IgD-negative memory B cell (primary cell): Measurements from ENCODE around the gene PALLD. TPM values are rescaled to one million over a fixed set of nuclear protein-coding genes. Genes with fewer than 3 reads are reported as not detected.

Experiments used
- H3K27ac Mint-ChIP-seq, 3 donors: one replicate each; pipeline ENCODE4 v1.8.0; 2020 to 2022; ENCODE audit warnings: mild to moderate bottlenecking in 3 of 3, mixed read lengths in 3 of 3, moderate library complexity in 1 of 3
- H3K27me3 Mint-ChIP-seq: one replicate; pipeline ENCODE4 v1.8.0; 2021; ENCODE audit warnings: mixed read lengths
- H3K36me3 Mint-ChIP-seq: one replicate; pipeline ENCODE4 v1.8.0; 2020; ENCODE audit warnings: mild to moderate bottlenecking, mixed read lengths
- H3K4me1 Mint-ChIP-seq, 3 donors: one replicate each; pipeline ENCODE4 v1.8.0; 2020 to 2022; ENCODE audit warnings: mixed read lengths in 3 of 3, mild to moderate bottlenecking in 1 of 3
- H3K4me3 Mint-ChIP-seq, 4 donors: one replicate each; pipeline ENCODE4 v1.8.0; 2020 to 2022; ENCODE audit warnings: mild to moderate bottlenecking in 4 of 4, mixed read lengths in 4 of 4, moderate library complexity in 3 of 4
- H3K9me3 Mint-ChIP-seq, 3 donors: one replicate each; pipeline ENCODE4 v1.8.0; 2020 to 2021; ENCODE audit warnings: mixed read lengths in 3 of 3, mild to moderate bottlenecking in 1 of 3
- polyA plus RNA-seq: library from polyadenylated mRNA; unstranded; fragments of 300-500 nt; fragmentation: Illumina TruSeq; gene quantifications from one replicate; pipeline ENCODE4 v1.2.3, GENCODE V29; 2021

PALLD gene
- polyA plus RNA-seq, 1 donor from 2014 or later: 0.31 TPM

DNA sequence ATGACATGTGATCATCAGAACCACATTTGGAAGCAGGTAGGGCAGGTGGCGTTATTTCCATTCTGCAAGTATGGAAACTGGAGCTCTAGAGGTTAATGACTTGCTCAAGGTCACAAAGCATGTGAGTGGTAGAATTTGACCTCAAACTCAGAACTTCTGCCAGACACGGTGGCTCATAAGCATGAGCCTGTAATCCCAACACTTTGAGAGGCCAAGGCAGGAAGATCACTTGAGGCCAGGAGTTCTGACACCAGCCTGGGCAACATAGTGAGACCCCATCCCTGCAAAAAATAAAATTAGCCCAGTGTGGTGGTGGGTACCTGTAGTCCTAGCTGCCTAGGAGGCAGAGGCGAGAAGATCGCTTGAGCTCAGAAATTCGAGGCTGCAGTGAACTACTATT, 139.2 kb downstream of the PALLD start:
- Mint-ChIP-seq H3K27me3 (peaks cover 30% of the 10 kb centered on the region), H3K9me3 (no peaks in the 10 kb centered on the region), H3K27ac (no peak overlapping the region), H3K4me1 (peaks cover 0 to 2% (median 2%) of the 10 kb centered on the region in 3 donors), H3K36me3 (no peaks in the 10 kb centered on the region), H3K4me3 (no peak overlapping the region)

DNA sequence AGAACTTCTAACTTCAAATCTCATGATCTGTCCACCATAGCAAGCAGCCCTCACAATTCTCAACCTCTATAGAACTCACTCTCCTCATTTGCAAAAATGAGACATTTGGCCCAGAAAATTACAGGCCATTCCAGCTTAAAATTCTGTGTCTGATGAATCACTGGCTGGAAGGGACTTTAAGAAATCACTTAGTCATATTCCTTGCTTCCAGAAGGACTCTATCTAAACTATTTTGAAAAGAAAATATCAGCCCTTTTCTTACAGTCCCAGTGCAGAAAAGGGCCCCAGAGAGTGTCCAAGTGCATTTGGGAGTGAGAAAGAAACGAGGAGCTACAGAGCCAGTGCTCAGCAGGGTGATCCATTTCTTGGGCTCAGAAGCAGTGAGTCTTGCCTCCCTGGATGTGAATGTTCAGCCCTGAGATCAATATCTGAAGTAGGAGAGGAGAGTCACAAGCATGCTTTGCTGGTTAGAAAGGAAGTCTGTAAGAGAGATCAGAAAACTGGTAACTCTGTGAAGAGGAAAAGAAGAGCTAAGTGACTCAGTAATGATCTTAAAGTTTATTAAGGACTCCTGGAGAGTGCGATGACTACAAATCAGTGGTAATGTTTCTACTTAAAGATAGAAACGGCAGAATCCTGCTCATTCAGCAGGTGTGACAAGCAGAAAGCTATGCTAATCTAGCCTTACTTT, 139.8 kb downstream of the PALLD start:
- Mint-ChIP-seq H3K36me3 (no peaks in the 10 kb centered on the region), H3K27me3 (peaks cover 26% of the 10 kb centered on the region), H3K27ac (no peak overlapping the region), H3K4me3 (no peak overlapping the region), H3K4me1 (peaks cover 0 to 2% (median 2%) of the 10 kb centered on the region in 3 donors), H3K9me3 (no peaks in the 10 kb centered on the region)

DNA sequence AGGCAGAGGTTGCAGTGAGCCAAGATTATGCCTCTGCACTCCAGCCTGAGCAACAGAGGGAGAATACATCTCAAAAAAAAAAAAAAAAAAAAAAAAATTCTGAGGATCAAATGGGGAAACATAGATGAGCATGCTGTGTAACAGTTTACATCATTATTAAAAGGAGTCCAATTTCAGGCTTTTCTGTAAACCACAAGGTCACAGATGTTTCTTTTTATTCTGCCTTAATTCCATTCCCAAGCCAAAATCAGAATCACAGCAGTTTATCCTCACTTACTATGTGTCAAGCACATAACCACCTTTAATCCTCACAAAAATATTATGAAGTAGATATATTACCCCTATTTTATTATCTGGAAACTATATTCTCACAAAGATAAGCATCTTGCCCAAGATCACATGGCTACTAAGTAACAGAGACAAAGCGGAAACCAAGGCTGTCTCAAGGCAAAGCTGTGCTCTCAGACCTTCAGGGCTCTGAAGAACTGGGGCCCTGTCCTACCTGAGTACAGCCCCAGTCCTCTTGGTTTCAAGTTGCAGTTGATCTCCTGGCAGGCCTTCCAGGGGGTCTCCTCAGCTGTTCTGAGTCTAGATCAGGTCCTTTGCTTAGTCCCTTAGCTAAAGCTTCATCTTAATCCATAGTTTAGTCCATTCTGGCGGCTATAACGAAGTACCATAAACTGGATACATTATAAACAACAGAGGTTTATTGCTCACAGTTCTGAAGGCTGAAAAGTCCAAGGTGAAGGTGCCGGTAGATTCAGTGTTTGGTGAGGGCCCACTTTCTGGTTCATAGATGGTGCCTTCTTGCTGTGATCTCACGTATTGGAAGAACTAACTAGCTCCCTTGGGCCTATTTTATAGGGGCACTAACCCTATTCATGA, 141.3 kb downstream of the PALLD start:
- peaks cover 16% of the 10 kb centered on the region for H3K27me3 Mint-ChIP-seq
- no peaks in the 10 kb centered on the region for H3K36me3 Mint-ChIP-seq
- H3K4me1 Mint-ChIP-seq: no peaks in the 10 kb centered on the region
- H3K9me3 Mint-ChIP-seq: no peaks in the 10 kb centered on the region
- no peak overlapping the region for H3K27ac Mint-ChIP-seq
- H3K4me3 Mint-ChIP-seq: no peak overlapping the region

DNA sequence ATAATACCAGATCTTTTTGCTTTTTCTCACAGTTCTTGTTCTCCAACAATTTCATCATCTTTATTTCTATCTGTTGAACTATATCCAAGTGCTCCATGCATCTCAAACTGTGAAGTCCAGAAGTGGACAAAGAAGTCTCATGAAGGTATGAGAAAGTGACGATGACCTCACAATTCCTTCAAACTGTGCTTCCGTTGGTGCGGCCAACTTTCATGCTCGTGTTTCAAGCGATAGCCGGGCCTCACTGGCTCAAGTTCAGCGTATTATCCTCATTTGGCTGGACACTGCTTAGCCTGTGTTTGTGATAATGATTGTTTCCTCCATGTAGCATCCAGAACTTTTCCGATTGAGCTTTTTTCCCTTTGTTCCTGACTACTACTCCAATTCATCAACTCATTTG, 143.1 kb downstream of the PALLD start:
- Mint-ChIP-seq H3K9me3 (no peaks in the 10 kb centered on the region), H3K27ac (no peak overlapping the region), H3K4me3 (no peak overlapping the region), H3K4me1 (no peaks in the 10 kb centered on the region), H3K36me3 (no peaks in the 10 kb centered on the region), H3K27me3 (peaks cover 4% of the 10 kb centered on the region)

DNA sequence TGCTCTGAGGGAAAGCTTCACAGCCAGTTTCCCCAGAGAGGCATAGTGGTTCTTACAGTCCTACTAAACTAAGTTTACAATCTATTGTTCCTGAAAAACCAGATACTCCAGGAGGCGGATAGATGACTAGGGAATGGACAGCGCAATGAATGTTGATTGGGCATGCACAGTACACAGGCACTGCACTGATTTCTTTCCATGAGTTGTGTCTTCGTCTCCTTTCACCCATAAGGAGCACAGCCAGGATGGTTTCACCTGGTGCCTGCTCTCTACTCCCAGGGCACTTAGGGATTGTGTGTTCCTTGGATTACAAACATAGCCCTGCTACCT, 144.9 kb downstream of the PALLD start:
- no peak overlapping the region for H3K27ac Mint-ChIP-seq
- no peaks in the 10 kb centered on the region for H3K4me1 Mint-ChIP-seq
- no peaks in the 10 kb centered on the region for H3K27me3 Mint-ChIP-seq
- no peak overlapping the region for H3K4me3 Mint-ChIP-seq
- no peaks in the 10 kb centered on the region for H3K9me3 Mint-ChIP-seq
- H3K36me3 Mint-ChIP-seq: no peaks in the 10 kb centered on the region

DNA sequence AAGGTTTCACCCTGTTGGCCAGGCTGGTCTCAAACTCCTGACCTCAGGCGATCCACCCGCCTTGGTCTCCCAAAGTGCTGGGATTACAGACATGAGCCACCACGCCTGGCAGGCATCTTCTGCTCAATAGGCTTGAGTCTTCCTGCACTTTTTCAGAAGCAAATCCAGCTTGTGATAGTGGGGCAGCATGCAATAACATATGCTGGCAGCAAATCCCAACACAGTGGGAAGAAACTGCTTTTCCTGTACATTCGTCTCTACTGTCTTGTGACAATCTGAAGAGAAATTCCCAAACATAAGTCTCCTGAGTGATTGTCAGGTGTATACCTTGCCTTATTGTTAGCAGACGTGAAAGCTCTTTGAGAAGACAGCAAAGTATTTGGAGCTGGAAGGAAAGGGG, 145.7 kb downstream of the PALLD start:
- Mint-ChIP-seq H3K27ac (no peak overlapping the region), H3K4me1 (no peaks in the 10 kb centered on the region), H3K27me3 (no peaks in the 10 kb centered on the region), H3K4me3 (no peak overlapping the region), H3K36me3 (no peaks in the 10 kb centered on the region), H3K9me3 (no peaks in the 10 kb centered on the region)

DNA sequence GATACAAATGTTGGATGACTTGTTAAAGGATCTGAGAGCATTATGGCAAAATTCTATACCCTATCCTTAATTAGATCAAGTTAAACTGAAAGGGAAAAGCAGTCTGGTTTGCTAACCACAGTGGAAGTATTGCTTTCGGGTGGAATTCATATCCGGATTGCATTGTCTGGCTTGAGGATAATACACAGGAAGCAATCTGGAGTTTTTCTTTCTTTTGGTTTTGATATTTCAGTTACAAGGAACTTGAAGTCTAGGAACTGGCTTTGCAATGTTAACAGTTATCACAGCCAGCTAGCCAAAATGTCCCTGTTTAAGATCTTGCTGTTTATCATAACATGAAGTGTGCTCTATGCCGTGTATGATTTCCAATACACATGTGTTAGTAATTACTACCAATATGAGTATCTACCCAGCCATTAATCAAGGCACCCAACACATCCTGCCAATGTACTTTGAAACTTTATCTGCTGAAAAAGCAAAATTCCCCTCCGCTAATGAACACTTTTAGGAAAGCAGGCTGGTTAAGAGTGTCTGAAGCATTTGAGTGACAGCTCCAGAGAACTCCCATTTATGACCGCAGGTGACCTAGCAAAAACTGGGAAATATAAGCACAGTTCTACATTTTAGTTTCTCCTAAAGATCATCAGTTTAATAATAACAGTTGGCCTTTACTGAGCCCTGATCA, 146.4 kb downstream of the PALLD start:
- no peaks in the 10 kb centered on the region for H3K9me3 Mint-ChIP-seq
- H3K4me1 Mint-ChIP-seq: no peaks in the 10 kb centered on the region
- H3K4me3 Mint-ChIP-seq: no peak overlapping the region
- no peak overlapping the region for H3K27ac Mint-ChIP-seq
- H3K27me3 Mint-ChIP-seq: no peaks in the 10 kb centered on the region
- no peaks in the 10 kb centered on the region for H3K36me3 Mint-ChIP-seq

DNA sequence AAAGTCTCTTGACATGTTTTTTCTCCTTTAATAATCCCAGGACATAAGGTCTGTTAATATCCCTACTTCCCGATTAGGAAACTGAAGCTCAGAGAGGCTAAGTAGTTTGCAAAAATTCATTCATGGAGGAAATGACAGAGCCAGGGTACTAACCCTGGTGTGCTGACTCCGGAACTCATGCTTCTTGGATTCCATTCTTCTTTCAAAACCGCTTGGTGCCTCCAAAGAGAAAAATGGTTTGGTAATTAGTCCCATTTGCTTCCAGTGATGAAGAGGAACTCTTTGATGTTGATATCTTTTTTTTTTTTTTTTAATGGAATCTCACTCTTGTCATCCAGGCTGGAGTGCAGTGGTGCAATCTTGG, 146.9 kb downstream of the PALLD start:
- H3K27ac Mint-ChIP-seq: no peak overlapping the region
- H3K27me3 Mint-ChIP-seq: no peaks in the 10 kb centered on the region
- H3K9me3 Mint-ChIP-seq: no peaks in the 10 kb centered on the region
- no peaks in the 10 kb centered on the region for H3K4me1 Mint-ChIP-seq
- no peak overlapping the region for H3K4me3 Mint-ChIP-seq
- H3K36me3 Mint-ChIP-seq: no peaks in the 10 kb centered on the region

DNA sequence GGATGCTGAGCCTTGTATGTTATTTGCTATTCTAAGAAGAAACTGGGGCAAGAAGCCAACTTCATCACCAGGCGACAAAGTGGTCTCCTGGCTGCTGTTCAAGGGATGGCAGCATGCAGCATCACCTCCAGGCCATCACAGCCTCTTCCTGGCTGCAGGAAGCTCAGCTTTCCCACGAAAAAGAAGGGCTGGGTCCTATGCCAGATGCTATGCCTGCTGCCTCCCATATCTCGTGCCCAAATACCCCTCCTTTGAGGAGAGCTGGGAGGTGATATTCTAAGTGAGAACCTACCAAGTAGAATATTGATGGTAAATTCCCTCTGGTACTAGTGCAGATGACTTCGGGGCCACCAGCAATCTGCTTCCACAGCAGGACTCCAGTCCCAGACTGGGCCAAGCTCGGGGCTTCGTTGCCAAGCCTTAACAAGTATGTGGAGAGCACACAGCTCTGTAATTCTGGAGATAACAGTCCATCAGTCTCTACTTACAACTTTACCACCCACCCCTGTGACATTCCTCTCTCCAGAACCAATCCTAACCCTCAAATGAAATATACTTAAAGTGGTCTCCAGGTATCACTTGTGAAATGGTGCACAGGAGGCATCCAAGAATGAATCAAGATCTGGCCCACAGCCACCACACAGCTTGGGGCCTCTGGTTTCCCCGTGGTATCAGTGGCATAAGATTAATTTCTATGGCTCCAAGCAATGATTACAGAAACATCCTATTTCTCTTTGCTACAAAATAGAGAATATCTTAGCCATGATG, 149.3 kb downstream of the PALLD start:
- no peak overlapping the region for H3K27ac Mint-ChIP-seq
- H3K4me1 Mint-ChIP-seq: no peaks in the 10 kb centered on the region
- no peaks in the 10 kb centered on the region for H3K36me3 Mint-ChIP-seq
- no peaks in the 10 kb centered on the region for H3K9me3 Mint-ChIP-seq
- H3K4me3 Mint-ChIP-seq: no peak overlapping the region
- H3K27me3 Mint-ChIP-seq: no peaks in the 10 kb centered on the region

DNA sequence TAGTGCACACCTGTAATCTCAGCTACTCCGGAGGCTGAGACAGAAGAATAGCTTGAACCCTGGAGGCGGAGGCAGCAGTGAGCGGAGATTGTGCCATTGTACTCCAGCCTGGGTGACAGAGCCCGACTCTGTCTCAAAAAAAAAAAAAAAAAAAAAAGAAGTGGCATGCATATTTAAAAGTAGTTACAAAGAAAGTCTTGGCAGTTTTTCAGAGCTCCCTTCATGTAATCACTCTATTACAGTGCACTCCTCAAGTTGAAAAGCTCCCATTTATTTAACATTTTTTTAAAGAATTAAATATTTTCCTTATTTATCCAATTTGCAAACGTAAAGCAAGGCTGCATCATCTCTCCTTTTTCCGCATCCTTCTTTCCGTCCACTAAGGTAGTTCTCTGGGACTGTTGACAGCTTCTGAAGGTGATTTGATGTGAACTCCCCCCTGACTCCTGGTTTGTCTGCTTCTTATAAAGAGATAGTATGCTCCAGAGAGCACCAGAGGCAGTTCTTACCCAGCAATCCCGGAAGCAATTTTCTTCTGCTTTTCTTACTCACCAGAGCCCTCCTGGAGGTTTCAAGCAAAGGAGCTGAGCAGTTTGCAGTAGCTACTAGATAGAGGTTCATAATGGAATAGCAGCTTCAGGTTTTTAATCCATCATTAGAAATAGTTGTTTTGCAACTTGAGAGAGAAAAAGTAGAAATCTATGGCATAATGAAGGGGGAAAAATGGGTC, 151.0 kb downstream of the PALLD start:
- Mint-ChIP-seq H3K27ac (no peak overlapping the region), H3K4me3 (no peak overlapping the region), H3K36me3 (no peaks in the 10 kb centered on the region), H3K4me1 (no peaks in the 10 kb centered on the region), H3K9me3 (no peaks in the 10 kb centered on the region), H3K27me3 (peaks cover 4% of the 10 kb centered on the region)

DNA sequence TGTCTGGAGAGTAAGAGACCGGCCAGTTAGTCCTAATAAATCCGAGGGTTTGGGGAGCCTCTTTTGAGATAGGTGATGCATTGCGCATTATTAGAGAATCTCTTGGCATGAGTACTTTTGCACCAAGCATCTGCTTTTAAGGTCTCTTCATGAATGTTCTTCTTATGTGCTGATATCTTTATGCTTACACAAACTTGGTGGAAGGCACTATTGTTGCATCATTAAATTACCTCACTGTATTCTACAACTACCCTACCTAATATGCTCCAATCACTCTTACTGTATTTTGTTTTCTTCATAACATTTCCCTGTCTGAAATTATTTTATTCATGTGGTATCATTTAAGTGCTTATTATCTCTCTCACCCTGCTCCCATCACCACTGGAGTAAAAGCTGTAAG, 151.6 kb downstream of the PALLD start:
- H3K4me1 Mint-ChIP-seq: no peaks in the 10 kb centered on the region
- no peak overlapping the region for H3K27ac Mint-ChIP-seq
- H3K36me3 Mint-ChIP-seq: no peaks in the 10 kb centered on the region
- H3K4me3 Mint-ChIP-seq: no peak overlapping the region
- peaks cover 4% of the 10 kb centered on the region for H3K27me3 Mint-ChIP-seq
- peaks cover 0 to 1% (median 0%) of the 10 kb centered on the region in 3 donors for H3K9me3 Mint-ChIP-seq

DNA sequence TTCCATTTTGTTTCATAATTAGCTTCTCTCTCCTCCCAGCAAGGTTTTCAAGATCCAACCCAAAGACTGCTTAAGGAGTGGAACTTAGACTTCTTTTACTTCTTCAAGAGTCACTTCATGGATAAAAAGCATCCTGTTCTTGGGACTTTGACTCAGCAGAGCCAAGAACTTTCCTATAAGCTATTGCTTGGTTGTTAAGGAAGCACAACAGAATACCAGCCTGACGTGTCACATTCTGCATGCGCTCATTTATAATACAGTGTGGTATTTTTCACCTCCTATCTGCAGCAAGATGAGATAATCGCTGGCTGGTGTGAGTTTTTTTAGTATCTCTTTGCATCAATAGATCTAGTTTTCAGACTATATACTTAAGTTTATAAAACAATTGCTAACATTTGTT, 152.1 kb downstream of the PALLD start:
- Mint-ChIP-seq H3K27ac (no peak overlapping the region), H3K9me3 (peaks cover 0 to 4% (median 0%) of the 10 kb centered on the region in 3 donors), H3K4me1 (no peaks in the 10 kb centered on the region), H3K27me3 (peaks cover 4% of the 10 kb centered on the region), H3K4me3 (no peak overlapping the region), H3K36me3 (no peaks in the 10 kb centered on the region)

DNA sequence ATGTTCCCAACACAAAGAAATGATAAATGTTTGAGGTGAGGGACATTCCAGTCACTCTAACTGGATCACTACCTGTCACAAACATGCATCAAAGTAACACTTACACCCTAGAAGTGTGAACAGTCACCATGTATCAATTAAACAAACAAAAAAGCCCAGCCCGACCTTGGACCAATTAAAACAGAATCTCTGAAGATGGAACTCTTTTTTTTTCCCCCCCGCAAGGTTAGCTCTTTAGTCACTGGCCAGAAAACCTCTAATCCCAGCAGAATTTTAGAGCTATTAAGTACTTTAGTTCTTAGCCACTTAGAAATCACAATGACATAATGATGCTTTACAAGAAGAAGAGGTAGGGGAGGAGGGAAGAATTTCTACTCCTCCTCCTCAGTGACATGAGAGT, 154.5 kb downstream of the PALLD start:
- Mint-ChIP-seq H3K4me1 (peaks cover 0 to 6% (median 2%) of the 10 kb centered on the region in 3 donors), H3K27me3 (peaks cover 4% of the 10 kb centered on the region), H3K36me3 (no peaks in the 10 kb centered on the region), H3K27ac (no peak overlapping the region), H3K9me3 (peaks cover 0 to 4% (median 0%) of the 10 kb centered on the region in 3 donors), H3K4me3 (no peak overlapping the region)

DNA sequence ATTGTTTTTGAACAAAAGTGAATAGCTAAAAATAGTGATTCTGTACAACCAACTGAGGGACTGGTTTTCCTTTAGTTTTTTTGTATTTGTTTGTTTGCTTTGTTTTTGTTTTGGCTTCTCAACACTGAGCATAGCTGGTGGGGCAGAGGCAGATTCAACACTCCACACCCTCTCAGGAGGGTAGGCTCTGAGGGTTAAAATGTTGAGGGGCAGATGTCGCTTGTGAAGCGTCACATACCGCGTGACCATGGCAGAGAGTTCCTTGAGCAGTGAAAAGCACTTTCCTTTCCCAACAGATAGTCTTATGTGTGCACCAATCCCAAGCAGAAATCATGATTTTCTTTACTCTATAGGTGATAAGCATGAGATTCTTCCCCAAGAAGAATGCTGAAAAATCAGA, 155.0 kb downstream of the PALLD start:
- H3K36me3 Mint-ChIP-seq: no peaks in the 10 kb centered on the region
- no peak overlapping the region for H3K27ac Mint-ChIP-seq
- peaks cover 4% of the 10 kb centered on the region for H3K27me3 Mint-ChIP-seq
- H3K9me3 Mint-ChIP-seq: peaks cover 0 to 4% (median 0%) of the 10 kb centered on the region in 3 donors
- H3K4me3 Mint-ChIP-seq: no peak overlapping the region
- H3K4me1 Mint-ChIP-seq: peaks cover 0 to 6% (median 2%) of the 10 kb centered on the region in 3 donors
